RPMI7951 (cell line): ENCODE results near the gene SMIM24. TPM values are rescaled to one million over a fixed set of nuclear protein-coding genes. Genes with fewer than 3 reads are reported as not detected.

ENCODE experiments used
- DNase-seq: peaks from one replicate; pipeline ENCODE4 v3.0.0-alpha.2; 2012; ENCODE audit warnings: low read depth
- total RNA-seq: library from RNA; depleted of rRNA; stranded (reverse); fragments of >200 nt; shearing (Covaris generic); gene quantifications from 2 replicates; pipeline ENCODE4 v1.2.3, GENCODE V29; 2014

Gene SMIM24
- total RNA-seq, 1 experiment from 2014 or later = not detected

DNA sequence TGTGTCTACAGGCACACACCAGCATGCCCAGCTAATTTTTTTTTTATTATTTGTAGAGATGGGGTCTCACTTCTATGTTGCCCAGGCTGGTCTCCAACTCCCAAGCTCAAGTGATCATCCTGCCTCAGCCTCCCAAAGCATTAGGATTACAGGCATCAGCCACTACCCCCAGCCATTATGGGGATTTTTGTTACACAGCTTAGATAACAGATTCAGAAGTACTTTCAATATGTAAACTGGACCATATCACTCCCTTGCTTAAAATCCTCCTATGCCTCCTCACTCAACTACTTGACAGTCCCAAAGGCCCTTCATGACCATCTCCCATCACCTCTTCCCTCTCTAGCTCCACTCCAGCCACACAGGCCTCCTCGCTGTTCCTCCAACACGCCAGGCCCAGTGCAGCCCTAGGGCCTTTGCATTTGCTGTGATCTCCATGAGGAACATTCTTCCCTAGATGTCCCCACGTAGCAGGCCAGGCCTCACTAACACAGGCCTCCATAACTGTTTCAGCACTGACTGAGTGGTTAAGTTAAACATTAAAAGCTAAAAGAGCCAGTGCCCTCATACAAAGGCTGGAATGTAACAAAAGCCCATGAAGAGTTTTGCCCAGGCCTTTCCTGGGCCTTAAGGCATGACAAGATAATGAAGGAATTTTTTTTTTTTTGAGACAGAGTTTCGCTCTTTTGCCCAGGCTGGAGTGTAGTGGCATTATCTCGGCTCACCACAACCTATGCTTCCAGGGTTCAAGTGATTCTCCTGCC is 17.6 kb upstream of the SMIM24 start:
- DNase-seq = no peak

DNA sequence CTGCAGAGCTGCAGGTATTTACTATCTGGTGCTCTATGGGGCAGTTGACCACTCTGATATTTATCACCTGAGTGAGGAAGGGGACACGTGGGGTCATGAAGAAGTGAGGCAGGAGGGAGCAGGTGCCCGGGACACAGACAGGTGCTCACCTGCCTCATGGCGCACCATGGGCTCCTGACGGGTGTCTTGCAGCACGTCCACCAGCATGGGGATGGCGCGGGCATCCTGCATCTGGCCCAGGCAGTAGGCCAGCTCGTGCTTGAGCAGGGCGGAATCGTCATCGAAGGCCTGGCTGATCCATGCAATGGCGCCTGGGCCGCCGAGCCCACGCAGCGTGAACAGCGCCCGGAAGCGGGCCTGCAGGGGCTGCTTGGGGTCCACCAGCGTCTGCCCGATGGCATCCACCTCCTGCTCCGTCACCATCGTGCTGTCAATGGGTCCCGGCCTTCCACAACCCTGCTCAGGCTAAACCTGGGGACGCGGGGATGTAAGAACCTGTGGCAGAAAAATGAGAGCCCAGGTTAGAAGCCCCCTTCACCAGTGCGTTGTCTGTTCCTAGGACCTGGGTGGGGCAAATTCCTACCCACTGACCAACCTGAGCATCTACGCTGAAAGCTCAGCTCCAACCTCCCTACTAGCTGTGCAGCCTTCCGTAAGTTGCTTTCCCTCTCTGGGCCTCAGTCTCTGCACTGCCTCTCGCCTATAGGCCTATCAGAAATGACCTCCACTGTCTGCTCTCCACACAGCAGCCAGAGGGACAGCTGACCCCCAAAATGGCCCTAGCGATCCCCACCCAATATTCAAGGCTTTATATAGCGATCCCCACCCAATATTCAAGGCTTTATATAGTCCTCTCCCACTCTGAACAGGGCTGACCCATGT is 16.3 kb upstream of the SMIM24 start:
- DNase-seq = no peak

GRCh38 chr19:3494559-3494958 is 14.2 kb upstream of the SMIM24 start:
- no peak for DNase-seq

DNA sequence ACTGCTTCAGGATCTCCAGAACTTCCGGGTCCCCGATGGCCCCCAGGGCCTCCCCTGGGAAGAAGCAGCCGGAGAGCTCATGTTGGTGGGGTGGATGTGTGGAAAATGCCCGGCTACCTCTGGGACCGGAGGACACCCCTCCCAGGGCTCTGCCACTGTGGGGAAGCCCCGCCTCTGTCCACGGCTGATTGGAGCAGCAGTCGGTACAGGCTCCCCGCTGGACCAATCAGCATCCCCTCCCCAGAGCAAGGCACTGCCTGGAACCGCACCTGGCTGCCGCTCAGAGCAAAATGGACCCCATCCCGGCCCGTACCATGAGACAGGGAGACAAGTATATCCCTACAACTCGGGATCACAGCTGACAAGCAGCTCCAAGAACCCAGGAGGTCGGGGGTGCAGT is 13.7 kb upstream of the SMIM24 start:
- DNase-seq = no peak

- no peak for DNase-seq
These were observed 13.3 kb upstream of the SMIM24 start for GRCh38 chr19:3493651-3494050.

DNA sequence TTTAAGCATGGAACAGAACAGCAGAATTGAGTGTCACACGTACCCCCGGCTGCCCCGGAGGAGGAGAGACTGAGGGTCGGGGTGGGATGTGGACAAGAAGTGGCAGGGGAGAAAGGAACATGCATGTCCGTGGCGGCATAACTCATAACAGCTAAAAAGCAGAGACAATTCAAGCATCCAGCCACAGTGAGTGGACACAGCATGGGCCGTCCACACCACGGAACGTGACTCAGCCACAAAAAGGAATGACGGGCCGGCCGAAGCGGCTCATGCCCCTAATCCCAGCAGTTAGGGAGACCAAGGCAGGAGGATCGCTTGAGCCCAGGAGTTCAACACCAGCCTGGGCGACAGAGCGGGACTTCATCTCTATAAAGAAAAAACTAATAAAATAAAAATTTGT is 12.6 kb upstream of the SMIM24 start:
- DNase-seq = no peak

GRCh38 chr19:3492131-3492839 is 12.0 kb upstream of the SMIM24 start:
- DNase-seq = no peak

- DNase-seq = no peak
These were observed 11.2 kb upstream of the SMIM24 start for GRCh38 chr19:3491396-3492119.

GRCh38 chr19:3483226-3483628 is 2.9 kb upstream of the SMIM24 start, which contains the start of gene SMIM44:
SMIM44 (minus strand) TSS chr19:3483441; CDS start chr19:3483403, 38 bp downstream.
- DNase-seq = no peak

- DNase-seq = no peak
These were observed 2.3 kb upstream of the SMIM24 start for GRCh38 chr19:3482507-3483225.

- no peak for DNase-seq
These were observed 1.1 kb upstream of the SMIM24 start for GRCh38 chr19:3481241-3482090.

GRCh38 chr19:3479834-3480215 is 500 bp downstream of the SMIM24 start:
- DNase-seq = no peak

- no peak for DNase-seq
These were observed 1.0 kb downstream of the SMIM24 start for GRCh38 chr19:3479177-3479833.

DNA sequence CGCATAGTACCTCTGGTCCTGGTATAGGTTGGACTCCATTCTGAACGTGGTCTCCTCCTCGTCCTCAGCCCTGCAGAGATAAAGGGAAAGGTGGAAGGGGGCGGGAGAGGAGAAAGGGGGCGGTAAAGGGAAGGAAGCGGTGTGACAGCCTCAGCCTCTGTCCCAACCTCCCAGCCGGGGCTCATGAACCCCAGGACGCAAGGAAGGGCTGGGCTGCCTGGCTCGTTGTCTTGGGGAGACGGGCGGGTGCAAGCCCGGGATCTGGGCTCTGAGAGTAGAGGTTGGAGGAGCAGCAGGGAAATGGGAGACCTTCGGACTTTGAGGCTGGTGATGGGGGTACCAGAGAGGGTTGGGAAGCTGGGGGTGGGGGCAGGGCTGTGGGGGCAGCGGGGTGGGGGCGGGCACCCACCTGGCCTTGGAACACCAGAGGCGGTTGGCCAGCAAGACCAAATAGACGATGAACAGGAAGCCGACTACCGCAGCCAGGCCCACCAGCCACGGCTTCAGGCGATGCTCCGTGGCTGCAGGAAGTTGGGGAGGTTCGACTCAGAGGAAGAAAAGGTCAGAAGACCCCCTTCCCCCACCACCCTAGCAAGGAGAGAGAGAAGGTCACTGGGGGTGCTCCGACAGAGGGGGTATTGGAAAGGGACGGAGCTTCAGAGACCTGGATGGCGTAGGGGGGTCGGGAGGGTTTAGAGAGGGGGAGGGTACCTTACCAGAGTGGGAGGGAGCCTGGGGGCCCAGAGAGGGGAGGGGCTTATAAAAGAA is 1.7 kb downstream of the SMIM24 start:
- DNase-seq = no peak

GRCh38 chr19:3477951-3478350 is 2.4 kb downstream of the SMIM24 start:
- no peak for DNase-seq

GRCh38 chr19:3477506-3477905 is 2.8 kb downstream of the SMIM24 start:
- no peak for DNase-seq

- no peak for DNase-seq
These were observed 3.5 kb downstream of the SMIM24 start for GRCh38 chr19:3476830-3477229.

DNA sequence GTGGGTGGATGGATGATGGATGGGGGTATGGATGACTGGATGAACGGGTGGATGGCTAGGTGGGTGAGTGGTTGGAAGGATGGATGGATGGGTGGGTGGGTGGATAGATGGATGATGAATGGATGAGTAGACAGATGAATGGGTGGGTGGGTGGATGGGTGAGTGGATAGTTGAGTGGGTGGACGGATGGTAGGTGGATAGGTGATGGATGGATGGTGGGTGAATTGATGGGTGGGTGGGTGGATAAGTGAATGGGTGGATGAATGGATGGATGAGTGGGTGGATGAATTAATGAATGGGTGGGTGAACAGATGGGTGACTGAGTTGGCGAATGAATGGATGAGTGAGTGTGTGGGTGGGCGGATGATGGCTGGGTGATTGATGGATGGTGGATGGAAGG is 4.9 kb downstream of the SMIM24 start:
- no peak for DNase-seq

- DNase-seq = no peak
These were observed 5.7 kb downstream of the SMIM24 start for GRCh38 chr19:3474614-3475013.
